A549 (cell line): ENCODE results near the gene USO1. TPM values are rescaled to one million over a fixed set of nuclear protein-coding genes. Genes with fewer than 3 reads are reported as not detected.

Experiments used
- ATAC-seq, 2 experiments: fragments of 200-7000 bp in 1 of 2; fragments of >200 bp in 1 of 2; cut with Nextera tagmentation in 1 of 2; cut with Tn5 transposase in 1 of 2; 3 replicates each; pipeline versions ENCODE4 v1.8.0 to v1.9.1; 2018 to 2020; ENCODE audit warnings: mild to moderate bottlenecking in 1 of 2, moderate library complexity in 1 of 2
- CTCF ChIA-PET: fragments of 300-600 bp; sonication (Branson Sonifier 250); formaldehyde crosslinking; extraction: SDS; loops from one replicate; lab custom pipeline; 2021; ENCODE audit warnings: antibody characterized with exemption, inconsistent platforms; lab: Yijun Ruan, JAX
- POLR2A ChIA-PET: fragments of 350-600 bp; formaldehyde crosslinking; extraction: SDS; loops from one replicate; lab custom pipeline; 2021; ENCODE audit warnings: antibody characterized with exemption, inconsistent platforms; lab: Yijun Ruan, JAX
- DNase-seq, 2 experiments: peaks; one replicate each; pipeline versions ENCODE4 v3.0.0 to v3.0.0-alpha.2; 2011 to 2016; ENCODE audit warnings: low read depth in 1 of 2, low spot score in 1 of 2
- FAIRE-seq: peaks from 2 replicates; lab custom pipeline; 2011; peaks lifted over from hg19 to GRCh38; lab: Jason Lieb, UNC
- H3K27ac ChIP-seq, 2 experiments: fragments of >200 bp; sonication (Bioruptor Twin); formaldehyde crosslinking; 3 replicates each; pipeline ENCODE4 v1.5.1; 2016 to 2017
- H3K4me1 ChIP-seq: fragments of >200 bp; sonication (Bioruptor Twin); formaldehyde crosslinking; 3 replicates; pipeline ENCODE4 v1.6.1; 2016
- H3K4me2 ChIP-seq: fragments of >200 bp; sonication (Bioruptor Twin); formaldehyde crosslinking; 3 replicates; pipeline ENCODE4 v1.6.1; 2016
- H3K4me3 ChIP-seq: fragments of >200 bp; sonication (Bioruptor Twin); formaldehyde crosslinking; 3 replicates; pipeline ENCODE4 v1.5.1; 2016
- H3K9me3 ChIP-seq: fragments of >200 bp; sonication (Bioruptor Twin); formaldehyde crosslinking; 3 replicates; pipeline ENCODE4 v1.6.1; 2016
- CBX8 ChIP-seq: fragments of 200-600 bp; sonication (generic); IDR thresholded peaks from 2 replicates; pipeline ENCODE4 v1.6.1; 2016
- CEBPB ChIP-seq, 2 experiments: fragments of >200 bp in 1 of 2; sonication (Bioruptor Twin) in 1 of 2; formaldehyde crosslinking in 1 of 2; IDR thresholded peaks; 2 replicates each; pipeline ENCODE4 v1.6.1; 2012 to 2016
- CHD2 ChIP-seq: fragments of 150-350 bp; IDR thresholded peaks from 2 replicates; pipeline ENCODE4 v1.6.1; 2014; ENCODE audit warnings: low read length; ENCODE audit not compliant: partially characterized antibody
- EP300 ChIP-seq, 2 experiments: fragments of >200 bp; sonication (Bioruptor Twin); formaldehyde crosslinking; IDR thresholded peaks; 2 replicates in 1 of 2; 3 replicates in 1 of 2; pipeline ENCODE4 v1.6.1; 2016 to 2017
- ESRRA ChIP-seq: fragments of 150-350 bp; IDR thresholded peaks from 2 replicates; pipeline ENCODE4 v1.6.1; 2014; ENCODE audit warnings: mild to moderate bottlenecking, low read length, borderline replicate concordance
- FOXS1 ChIP-seq: fragments of 250-450 bp; sonication (Bioruptor Pico); IDR thresholded peaks from 2 replicates; pipeline ENCODE4 v1.5.0; 2020; ENCODE audit warnings: mild to moderate bottlenecking, moderate library complexity
- HOXA7 ChIP-seq: fragments of 250-450 bp; sonication (Bioruptor Pico); IDR thresholded peaks from 2 replicates; pipeline ENCODE4 v1.5.0; 2020; ENCODE audit warnings: mild to moderate bottlenecking, moderate library complexity
- HOXB5 ChIP-seq: fragments of 250-450 bp; sonication (Bioruptor Pico); IDR thresholded peaks from 2 replicates; pipeline ENCODE4 v1.5.0; 2020; ENCODE audit warnings: mild to moderate bottlenecking, moderate library complexity
- JUN ChIP-seq, 2 experiments: fragments of >200 bp; sonication (Bioruptor Twin); formaldehyde crosslinking; IDR thresholded peaks; 2 replicates in 1 of 2; 3 replicates in 1 of 2; pipeline ENCODE4 v1.6.1; 2016 to 2017
- KDM5A ChIP-seq: fragments of 200-600 bp; sonication (generic); IDR thresholded peaks from 2 replicates; pipeline ENCODE4 v1.6.1; 2016; ENCODE audit warnings: antibody characterized with exemption, mild to moderate bottlenecking
- MAX ChIP-seq: IDR thresholded peaks from 2 replicates; pipeline ENCODE4 v1.6.1; 2012
- NPAS2 ChIP-seq: fragments of 250-450 bp; sonication (Bioruptor Pico); IDR thresholded peaks from 2 replicates; pipeline ENCODE4 v1.8.0; 2022; ENCODE audit warnings: mild to moderate bottlenecking, moderate library complexity, borderline replicate concordance
- POLR2AphosphoS2 ChIP-seq: conservative IDR thresholded peaks from 2 replicates; pipeline ENCODE4 v1.6.1; 2012; ENCODE audit warnings: low read length, improper control_type of control experiment, inconsistent platforms
- RAD21 ChIP-seq, 2 experiments: fragments of >200 bp in 1 of 2; sonication (Bioruptor Twin) in 1 of 2; formaldehyde crosslinking in 1 of 2; IDR thresholded peaks in 1 of 2; conservative IDR thresholded peaks in 1 of 2; 2 replicates in 1 of 2; 3 replicates in 1 of 2; pipeline ENCODE4 v1.6.1; 2012 to 2018; ENCODE audit warnings: inconsistent platforms in 1 of 2
- RARB ChIP-seq: fragments of 250-450 bp; sonication (Bioruptor Pico); IDR thresholded peaks from 2 replicates; pipeline ENCODE4 v1.8.0; 2021; ENCODE audit warnings: mild to moderate bottlenecking, moderate library complexity
- RCOR1 ChIP-seq: fragments of 150-350 bp; IDR thresholded peaks from 2 replicates; pipeline ENCODE4 v1.6.1; 2014; ENCODE audit warnings: antibody characterized with exemption, low read length, low read depth
- RFX5 ChIP-seq: fragments of 450-650 bp; IDR thresholded peaks from 2 replicates; pipeline ENCODE4 v1.7.1; 2014; ENCODE audit warnings: antibody characterized with exemption, mild to moderate bottlenecking, moderate library complexity
- RNF2 ChIP-seq: fragments of 200-600 bp; sonication (generic); IDR thresholded peaks from 2 replicates; pipeline ENCODE4 v1.6.1; 2016; ENCODE audit warnings: low read depth, mild to moderate bottlenecking, antibody characterized with exemption, moderate library complexity, borderline replicate concordance
- SREBF2 ChIP-seq: fragments of 450-650 bp; IDR thresholded peaks from 2 replicates; pipeline ENCODE4 v1.6.1; 2014; ENCODE audit warnings: mild to moderate bottlenecking, moderate library complexity
- TFCP2L1 ChIP-seq: fragments of 250-450 bp; sonication (Bioruptor Pico); IDR thresholded peaks from 2 replicates; pipeline ENCODE4 v1.5.0; 2021; ENCODE audit warnings: mild to moderate bottlenecking
- TP53 ChIP-seq: fragments of 250-450 bp; sonication (Bioruptor Pico); IDR thresholded peaks from 2 replicates; pipeline ENCODE4 v1.5.0; 2021; ENCODE audit warnings: mild to moderate bottlenecking, moderate library complexity
- ZFP36 ChIP-seq: fragments of 450-650 bp; IDR thresholded peaks from 2 replicates; pipeline ENCODE4 v1.6.1; 2014; ENCODE audit warnings: borderline replicate concordance; ENCODE audit not compliant: partially characterized antibody
- ZNF302 ChIP-seq: fragments of 250-450 bp; sonication (Bioruptor Pico); IDR thresholded peaks from 2 replicates; pipeline ENCODE4 v1.9.0; 2021; ENCODE audit warnings: inconsistent platforms, mild to moderate bottlenecking, moderate library complexity
- WGBS: methylation state at CpG from one replicate; pipeline ENCODE4 v1.1.6; 2017; ENCODE audit errors: missing lambda C conversion rate; 5-methylcytosine and 5-hydroxymethylcytosine counted together
- polyA plus RNA-seq, 4 experiments: library from polyadenylated mRNA; depleted of rRNA in 3 of 4; stranded (reverse); fragments of >200 nt; fragmentation: RNase III in 1 of 4; extraction: RNeasy Plus Mini Kit Qiagen cat#74134 plus additional on column Dnase treatment in 1 of 4; gene quantifications; 2 replicates in 3 of 4; 3 replicates in 1 of 4; pipeline ENCODE4 v1.2.3, GENCODE V29; 2011 to 2017
- TF ChIP-seq, protein P1 (sequence below): IDR thresholded peaks from 2 replicates; pipeline ENCODE4 v1.6.1; 2012; ENCODE audit warnings: low read depth, borderline replicate concordance
- TF ChIP-seq, protein P2 (sequence below): fragments of >200 bp; sonication (Bioruptor Twin); formaldehyde crosslinking; IDR thresholded peaks from 2 replicates; pipeline ENCODE4 v1.6.1; 2016

The USO1 gene
- polyA plus RNA-seq, 2 of the 4 experiments (the other 2 are of a cell fraction) = 54.7 to 97.6 TPM

DNA sequence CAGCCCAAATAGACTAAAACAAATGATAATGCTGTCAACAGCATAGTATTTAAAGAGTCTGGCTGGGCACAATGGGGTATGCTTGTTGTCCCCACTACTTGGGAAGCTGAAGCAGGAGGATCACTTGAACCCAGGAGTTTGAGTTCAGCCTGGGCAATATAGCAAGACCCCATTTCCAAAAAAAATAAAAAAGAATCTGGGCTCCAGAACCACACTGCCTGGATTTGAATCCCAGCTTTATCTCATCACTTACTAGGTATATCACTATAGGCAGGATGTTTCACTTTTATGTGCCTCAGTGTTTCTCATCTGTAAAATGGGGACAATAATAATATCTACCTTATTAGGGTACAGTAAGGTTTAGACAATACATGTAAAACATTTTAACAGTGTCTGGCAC is 45.9 kb upstream of the USO1 start (continued):
- no peak for TF ChIP-seq RAD21 (conservative IDR thresholded peaks at IDR 0.05 in 1 of 2, IDR thresholded peaks at IDR 0.05 in 1 of 2)

- TF ChIP-seq CHD2 (no peak), SREBF2 (no peak), CBX8 (no peak), CEBPB (IDR thresholded peaks at IDR 0.05) (no peak), TFCP2L1 (no peak), FOXS1 (no peak), RAD21 (conservative IDR thresholded peaks at IDR 0.05 in 1 of 2, IDR thresholded peaks at IDR 0.05 in 1 of 2) (no peak), HOXB5 (CRISPR knock-in tag) (no peak), RCOR1 (no peak), HOXA7 (CRISPR knock-in tag) (no peak), NPAS2 (CRISPR knock-in tag) (no peak), POLR2AphosphoS2 (no peak), KDM5A (no peak), RARB (no peak), ZFP36 (no peak), MAX (no peak), TP53 (CRISPR knock-in tag) (no peak), RFX5 (no peak)
- TF ChIP-seq, protein P1, sequence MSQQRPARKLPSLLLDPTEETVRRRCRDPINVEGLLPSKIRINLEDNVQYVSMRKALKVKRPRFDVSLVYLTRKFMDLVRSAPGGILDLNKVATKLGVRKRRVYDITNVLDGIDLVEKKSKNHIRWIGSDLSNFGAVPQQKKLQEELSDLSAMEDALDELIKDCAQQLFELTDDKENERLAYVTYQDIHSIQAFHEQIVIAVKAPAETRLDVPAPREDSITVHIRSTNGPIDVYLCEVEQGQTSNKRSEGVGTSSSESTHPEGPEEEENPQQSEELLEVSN = no peak
- Histone ChIP-seq H3K9me3 (no peaks in the 10 kb centered on the region), H3K4me2 (no peak overlapping the region), H3K4me3 (no peak overlapping the region), H3K27ac (no peak overlapping the region), H3K4me1 (peaks cover 5% of the 10 kb centered on the region)
- ChIA-PET CTCF (interaction anchor here (1.2 to 1.6 kb wide), 2 partner anchors 45 to 169 kb away, joined by 4 to 5 read pairs; partner anchors contain the start of gene USO1), POLR2A (no interaction called here)
- DNase-seq = no peak
- FAIRE-seq = no peak
- ATAC-seq = no peak
Observed at GRCh38 chr4:75678965-75679364, 45.4 kb upstream of the USO1 start.

DNA sequence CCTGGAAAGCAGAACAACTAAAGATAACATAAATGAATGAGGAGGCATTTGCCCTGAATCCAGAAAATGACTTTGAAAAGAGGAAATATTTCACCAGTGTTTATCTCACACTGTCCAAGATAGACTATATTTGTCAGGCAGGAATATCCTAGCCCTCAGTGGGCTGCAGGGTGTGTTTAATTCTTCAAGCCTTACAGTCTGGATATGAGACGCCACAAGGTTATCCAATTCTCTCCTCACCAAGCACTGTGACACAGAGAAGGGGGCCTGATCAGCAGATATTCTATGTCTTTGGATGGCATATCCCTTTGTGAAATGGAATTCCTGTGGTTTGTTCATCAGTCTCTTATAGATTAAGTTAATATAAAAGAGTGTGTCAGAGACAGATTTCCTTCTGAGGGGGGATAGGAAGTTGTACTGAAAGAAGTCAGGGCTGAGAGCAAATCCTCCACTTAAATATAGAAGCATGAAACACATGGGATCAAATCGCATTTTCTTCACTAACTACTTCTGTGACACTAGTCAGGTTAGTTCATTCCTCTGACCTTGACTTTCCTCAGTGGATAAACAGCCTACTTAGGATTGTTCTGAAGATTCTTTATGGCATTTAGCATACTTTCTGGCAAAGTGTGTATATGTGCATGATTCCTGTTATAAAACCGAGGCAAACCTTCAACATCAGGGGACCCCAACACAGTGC is 44.4 kb upstream of the USO1 start:
- no peak for FAIRE-seq
- WGBS = 92% methylated on average over 3 of the region's 3 CpGs

More for the DNA sequence above, 44.4 kb upstream of the USO1 start:
- no peak overlapping the region for H3K4me3 ChIP-seq
- ChIA-PET CTCF (no interaction called here), POLR2A (no interaction called here)
- TF ChIP-seq ESRRA = no peak
- TF ChIP-seq POLR2AphosphoS2 = no peak
- no peak for TF ChIP-seq ZNF302 (CRISPR knock-in tag)
- TF ChIP-seq, protein P2, sequence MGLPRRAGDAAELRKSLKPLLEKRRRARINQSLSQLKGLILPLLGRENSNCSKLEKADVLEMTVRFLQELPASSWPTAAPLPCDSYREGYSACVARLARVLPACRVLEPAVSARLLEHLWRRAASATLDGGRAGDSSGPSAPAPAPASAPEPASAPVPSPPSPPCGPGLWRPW = no peak
- TF ChIP-seq, protein P1 = no peak
- no peak for TF ChIP-seq TP53 (CRISPR knock-in tag)
- TF ChIP-seq MAX = no peak
- no peak for TF ChIP-seq NPAS2 (CRISPR knock-in tag)
- no peak for TF ChIP-seq EP300 (IDR thresholded peaks at IDR 0.05)
- TF ChIP-seq RNF2 = no peak
- no peak for TF ChIP-seq JUN (IDR thresholded peaks at IDR 0.05)
- no peak for TF ChIP-seq FOXS1
- no peaks in the 10 kb centered on the region for H3K9me3 ChIP-seq
- H3K27ac ChIP-seq = no peak overlapping the region
- ATAC-seq = no peak
- no peak overlapping the region for H3K4me2 ChIP-seq
- H3K4me1 ChIP-seq = no peaks in the 10 kb centered on the region
- no peak for DNase-seq
